GM12878 (cell line): ENCODE data around the gene SLC1A2. TPM values are rescaled to one million over a fixed set of nuclear protein-coding genes. Genes with fewer than 3 reads are reported as not detected.

ENCODE experiments used
- ATAC-seq: fragments of 200-7000 bp; cut with Tn5 transposase; 3 replicates; pipeline ENCODE4 v1.9.1; 2020; ENCODE audit warnings: mild to moderate bottlenecking, moderate library complexity
- BruUV-seq: library from RNA; stranded (reverse); fragments of 400-500 nt; replicated peaks from 2 replicates; lab custom pipeline; 2021; lab: Mats Ljungman, UMichigan
- CTCF ChIA-PET: fragments of 300-600 bp; sonication (Branson Sonifier 250); formaldehyde crosslinking; extraction: SDS; loops from one replicate; lab custom pipeline; 2021; ENCODE audit warnings: inconsistent platforms; lab: Yijun Ruan, JAX
- POLR2A ChIA-PET: fragments of 350-600 bp; formaldehyde crosslinking; extraction: SDS; loops from one replicate; lab custom pipeline; 2021; ENCODE audit warnings: inconsistent platforms; lab: Charles Lee
- RAD21 ChIA-PET: fragments of 300-600 bp; sonication (Branson Sonifier 250); formaldehyde crosslinking; loops from one replicate; lab custom pipeline; 2023; ENCODE audit warnings: antibody characterized with exemption; ENCODE audit not compliant: unreplicated experiment; lab: Charles Lee
- SMC1A ChIA-PET: fragments of 300-600 bp; sonication (Branson Sonifier 250); formaldehyde crosslinking; loops from one replicate; lab custom pipeline; 2023; ENCODE audit not compliant: unreplicated experiment, uncharacterized antibody; lab: Charles Lee
- DNase-seq: peaks from one replicate; pipeline ENCODE4 v3.0.0-alpha.2; 2011; ENCODE audit warnings: low read depth, low spot score
- FAIRE-seq: peaks from 3 replicates; lab custom pipeline; 2011; peaks lifted over from hg19 to GRCh38; lab: Jason Lieb, UNC
- H2AFZ ChIP-seq: 2 replicates; pipeline ENCODE4 v1.6.0; 2011; ENCODE audit warnings: low read depth, low read length, control low read depth; ENCODE audit not compliant: control insufficient read depth
- H3K27ac ChIP-seq: 2 replicates; pipeline ENCODE4 v1.5.1; 2011; ENCODE audit warnings: control low read depth; ENCODE audit not compliant: control insufficient read depth, insufficient read depth
- H3K27me3 ChIP-seq, 2 experiments: replicated peaks in 1 of 2; 2 replicates each; pipeline versions ENCODE4 v1.6.0 to v1.6.1; 2011; ENCODE audit warnings: low read length in 1 of 2; ENCODE audit not compliant: control insufficient read depth in 2 of 2, insufficient read depth in 2 of 2
- H3K36me3 ChIP-seq, 2 experiments: 2 replicates each; pipeline ENCODE4 v1.5.1; 2011; ENCODE audit warnings: low read length in 1 of 2; ENCODE audit not compliant: control insufficient read depth in 2 of 2, insufficient read depth in 2 of 2
- H3K4me1 ChIP-seq: 2 replicates; pipeline ENCODE4 v1.6.1; 2011; ENCODE audit warnings: mild to moderate bottlenecking, low read length, moderate library complexity, mixed read lengths; ENCODE audit not compliant: control insufficient read depth, insufficient read depth
- H3K4me2 ChIP-seq: 2 replicates; pipeline ENCODE4 v1.6.0; 2011; ENCODE audit warnings: control low read depth; ENCODE audit not compliant: control insufficient read depth, insufficient read depth
- H3K4me3 ChIP-seq: fragments of 200-600 bp; sonication (generic); 2 replicates; pipeline ENCODE4 v1.5.1; 2016
- H3K79me2 ChIP-seq: 2 replicates; pipeline ENCODE4 v1.6.0; 2011; ENCODE audit warnings: low read length; ENCODE audit not compliant: control insufficient read depth, insufficient read depth
- H3K9ac ChIP-seq: 2 replicates; pipeline ENCODE4 v1.8.0; 2011; ENCODE audit warnings: low read length, control low read depth, mixed read lengths; ENCODE audit not compliant: control insufficient read depth, insufficient read depth
- H3K9me3 ChIP-seq: replicated peaks from 3 replicates; pipeline ENCODE4 v1.5.1; 2011; ENCODE audit warnings: mild to moderate bottlenecking, low read length; ENCODE audit not compliant: control insufficient read depth, insufficient read depth
- H4K20me1 ChIP-seq: 2 replicates; pipeline ENCODE4 v1.6.0; 2011; ENCODE audit not compliant: control insufficient read depth, insufficient read depth
- CBX3 ChIP-seq: fragments of 200-600 bp; sonication (generic); IDR thresholded peaks from 2 replicates; pipeline ENCODE4 v1.6.1; 2016; ENCODE audit warnings: low read depth, borderline replicate concordance
- CREB1 ChIP-seq: IDR thresholded peaks from 2 replicates; pipeline ENCODE4 v1.6.1; 2012; ENCODE audit warnings: low read depth, mild to moderate bottlenecking, inconsistent platforms
- DPF2 ChIP-seq: fragments of 450-650 bp; IDR thresholded peaks from 2 replicates; pipeline ENCODE4 v1.6.1; 2017; ENCODE audit warnings: mild to moderate bottlenecking
- EP300 ChIP-seq, 2 experiments: fragments of 150-350 bp in 1 of 2; IDR thresholded peaks; 2 replicates each; pipeline ENCODE4 v1.6.1; 2011 to 2012; ENCODE audit warnings: low read depth in 2 of 2, low read length in 2 of 2, borderline replicate concordance in 1 of 2, improper control_type of control experiment in 1 of 2, inconsistent platforms in 1 of 2; ENCODE audit not compliant: control insufficient read depth in 1 of 2
- HDGF ChIP-seq: fragments of 450-650 bp; IDR thresholded peaks from 2 replicates; pipeline ENCODE4 v1.6.1; 2016; ENCODE audit warnings: antibody characterized with exemption
- KLF5 ChIP-seq: fragments of 450-650 bp; IDR thresholded peaks from 2 replicates; pipeline ENCODE4 v1.6.1; 2014; ENCODE audit warnings: mild to moderate bottlenecking; ENCODE audit not compliant: partially characterized antibody
- MXI1 ChIP-seq: fragments of 150-350 bp; IDR thresholded peaks from 2 replicates; pipeline ENCODE4 v1.6.1; 2011; ENCODE audit warnings: low read depth, mild to moderate bottlenecking, inconsistent platforms, low read length, improper control_type of control experiment
- NBN ChIP-seq: fragments of 450-650 bp; IDR thresholded peaks from 2 replicates; pipeline ENCODE4 v1.6.1; 2016
- NFXL1 ChIP-seq: fragments of 450-650 bp; IDR thresholded peaks from 2 replicates; pipeline ENCODE4 v1.6.1; 2017; ENCODE audit warnings: antibody characterized with exemption, mild to moderate bottlenecking, borderline replicate concordance
- NRF1 ChIP-seq: conservative IDR thresholded peaks from 2 replicates; pipeline ENCODE4 v1.6.1; 2011; ENCODE audit warnings: mild to moderate bottlenecking, low read depth, low read length, improper control_type of control experiment
- POLR2A ChIP-seq: IDR thresholded peaks from 2 replicates; pipeline ENCODE4 v1.6.1; 2011; ENCODE audit warnings: low read depth, mild to moderate bottlenecking, low read length
- RAD21 ChIP-seq: IDR thresholded peaks from 2 replicates; pipeline ENCODE4 v1.6.1; 2011; ENCODE audit warnings: mild to moderate bottlenecking, low read depth, low read length, moderate library complexity; ENCODE audit not compliant: insufficient read depth
- SIN3A ChIP-seq: IDR thresholded peaks from 2 replicates; pipeline ENCODE4 v1.6.1; 2012; ENCODE audit warnings: low read depth, low read length, improper control_type of control experiment
- SMARCA5 ChIP-seq: fragments of 450-650 bp; IDR thresholded peaks from 2 replicates; pipeline ENCODE4 v1.6.1; 2017; ENCODE audit warnings: mild to moderate bottlenecking
- STAT3 ChIP-seq: IDR thresholded peaks from 2 replicates; pipeline ENCODE4 v1.6.1; 2011; ENCODE audit warnings: low read depth, low read length, improper control_type of control experiment
- SUZ12 ChIP-seq: fragments of 200-600 bp; sonication (generic); IDR thresholded peaks from one replicate; pipeline ENCODE4 v1.6.1; 2018; ENCODE audit warnings: antibody characterized with exemption, mild to moderate bottlenecking; ENCODE audit not compliant: unreplicated experiment
- TBL1XR1 ChIP-seq: IDR thresholded peaks from 2 replicates; pipeline ENCODE4 v1.6.1; 2012; ENCODE audit warnings: low read depth, low read length, improper control_type of control experiment
- TCF3 ChIP-seq: IDR thresholded peaks from 2 replicates; pipeline ENCODE4 v1.6.1; 2012; ENCODE audit warnings: low read depth, mild to moderate bottlenecking, low read length, borderline replicate concordance; ENCODE audit not compliant: insufficient read depth
- WGBS: methylation state at CpG from one replicate; pipeline ENCODE4 v1.1.6; 2016; ENCODE audit warnings: low lambda C conversion rate; ENCODE audit not compliant: insufficient replicate concordance, insufficient coverage; ENCODE audit errors: missing lambda C conversion rate; 5-methylcytosine and 5-hydroxymethylcytosine counted together
- in situ Hi-C: fragments of 300-500 bp; cut with MboI; formaldehyde crosslinking; loops from 9 replicates; pipeline ENCODE4 v1.14.3; 2018; ENCODE audit warnings: mixed read lengths
- intact Hi-C: fragments of 100-400 bp; cut with micrococcal nuclease; formaldehyde crosslinking; loops from one replicate; pipeline ENCODE4 v1.14.2; 2022; ENCODE audit not compliant: unreplicated experiment
- polyA plus RNA-seq, 11 experiments: library from polyadenylated mRNA; depleted of rRNA in 4 of 11; unstranded in 6 of 11; stranded (reverse) in 5 of 11; fragments of >200 nt; fragmentation: Nextera tagmentation in 4 of 11; fragmentation: Illumina TruSeq in 1 of 11; extraction: Ambion mirVana in 4 of 11; extraction: Trizol in 1 of 11; gene quantifications; 1 replicate in 1 of 11; 2 replicates in 10 of 11; pipeline versions ENCODE4 v1.2.1 to v1.2.3, GENCODE V29; 2011 to 2016; ENCODE audit warnings: inconsistent platforms in 2 of 11, missing spikeins in 2 of 11, low read depth in 1 of 11
- total RNA-seq, 4 experiments: library from RNA; depleted of rRNA in 3 of 4; stranded (reverse); fragments of >200 nt in 3 of 4; fragmentation: Illumina TruSeq in 1 of 4; extraction: Trizol in 1 of 4; gene quantifications; 2 replicates each; pipeline versions ENCODE4 v1.2.1 to v1.2.3, GENCODE V29; 2013 to 2021
- TF ChIP-seq, protein P1 (sequence below): IDR thresholded peaks from 2 replicates; pipeline ENCODE4 v1.6.1; 2012; ENCODE audit warnings: mild to moderate bottlenecking, low read depth, low read length

Gene SLC1A2
- total and polyA plus RNA-seq, 10 of the 15 experiments (the other 5 are each of a cell fraction or from before 2014, with no cell fraction given), result 0.01 to 0.84 (median 0.22) TPM; not detected in 1

- DNase-seq (peak; percentile 71), FAIRE-seq (peak; percentile 87)
- H3K4me1 ChIP-seq, result peaks cover 30% of the 10 kb centered on the region
- TF ChIP-seq CREB1 (peak; percentile 71), SIN3A (no peak), EP300 (IDR thresholded peaks at IDR 0.05; ENCODE audit: borderline replicate concordance in 1 of 2, control insufficient read depth in 1 of 2, low read depth in 2 of 2, low read length in 2 of 2) (peak; percentile 85; a peak in 3 of 4 replicates), SMARCA5 (no peak), STAT3 (no peak), KLF5 (no peak), NBN (peak; percentile 66; the same call in 1 of the 2 replicates), DPF2 (peak; percentile 97), CBX3 (no peak), SUZ12 (no peak), HDGF (no peak), TBL1XR1 (peak; percentile 80), RAD21 (0 out of 2 replicates have a peak, but pooled peaks have one; percentile 2), POLR2A (no peak), MXI1 (no peak), NRF1 (no peak), NFXL1 (no peak), TCF3 (no peak)
- TF ChIP-seq, protein P1, sequence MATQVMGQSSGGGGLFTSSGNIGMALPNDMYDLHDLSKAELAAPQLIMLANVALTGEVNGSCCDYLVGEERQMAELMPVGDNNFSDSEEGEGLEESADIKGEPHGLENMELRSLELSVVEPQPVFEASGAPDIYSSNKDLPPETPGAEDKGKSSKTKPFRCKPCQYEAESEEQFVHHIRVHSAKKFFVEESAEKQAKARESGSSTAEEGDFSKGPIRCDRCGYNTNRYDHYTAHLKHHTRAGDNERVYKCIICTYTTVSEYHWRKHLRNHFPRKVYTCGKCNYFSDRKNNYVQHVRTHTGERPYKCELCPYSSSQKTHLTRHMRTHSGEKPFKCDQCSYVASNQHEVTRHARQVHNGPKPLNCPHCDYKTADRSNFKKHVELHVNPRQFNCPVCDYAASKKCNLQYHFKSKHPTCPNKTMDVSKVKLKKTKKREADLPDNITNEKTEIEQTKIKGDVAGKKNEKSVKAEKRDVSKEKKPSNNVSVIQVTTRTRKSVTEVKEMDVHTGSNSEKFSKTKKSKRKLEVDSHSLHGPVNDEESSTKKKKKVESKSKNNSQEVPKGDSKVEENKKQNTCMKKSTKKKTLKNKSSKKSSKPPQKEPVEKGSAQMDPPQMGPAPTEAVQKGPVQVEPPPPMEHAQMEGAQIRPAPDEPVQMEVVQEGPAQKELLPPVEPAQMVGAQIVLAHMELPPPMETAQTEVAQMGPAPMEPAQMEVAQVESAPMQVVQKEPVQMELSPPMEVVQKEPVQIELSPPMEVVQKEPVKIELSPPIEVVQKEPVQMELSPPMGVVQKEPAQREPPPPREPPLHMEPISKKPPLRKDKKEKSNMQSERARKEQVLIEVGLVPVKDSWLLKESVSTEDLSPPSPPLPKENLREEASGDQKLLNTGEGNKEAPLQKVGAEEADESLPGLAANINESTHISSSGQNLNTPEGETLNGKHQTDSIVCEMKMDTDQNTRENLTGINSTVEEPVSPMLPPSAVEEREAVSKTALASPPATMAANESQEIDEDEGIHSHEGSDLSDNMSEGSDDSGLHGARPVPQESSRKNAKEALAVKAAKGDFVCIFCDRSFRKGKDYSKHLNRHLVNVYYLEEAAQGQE, result no peak
Observed at GRCh38 chr11:35313066-35313759, 106.1 kb downstream of the SLC1A2 start.

More at GRCh38 chr11:35313066-35313759, 106.1 kb downstream of the SLC1A2 start:
- H3K4me3 ChIP-seq, result 0 out of 2 replicates have a peak overlapping the region, but pooled peaks have one; percentile 24
- no peaks in the 10 kb centered on the region for H3K9me3 ChIP-seq
- intact Hi-C loops (loop anchor here (2.0 kb wide), 1 partner anchor 78 kb away; no protein-coding TSS in a partner anchor), in situ Hi-C loops (no loop called here)
- WGBS, result 8% methylated on average over 7 of the region's 7 CpGs
- ChIA-PET POLR2A (interaction anchor here (1.0 to 1.4 kb wide), 4 partner anchors 17 to 34 kb away, joined by 3 to 4 read pairs (median 4); no protein-coding TSS in a partner anchor), RAD21 (interaction anchor here (0.7 to 5.0 kb wide), 18 partner anchors 9 to 313 kb away, joined by 3 to 36 read pairs (median 4); no protein-coding TSS in a partner anchor), CTCF (interaction anchor here (0.9 to 4.7 kb wide), 8 partner anchors 8 to 388 kb away, joined by 3 to 27 read pairs (median 3); no protein-coding TSS in a partner anchor), SMC1A (interaction anchor here (0.7 to 2.8 kb wide), 20 partner anchors 9 to 319 kb away, joined by 3 to 24 read pairs (median 4); no protein-coding TSS in a partner anchor)
- no TSS peak for BruUV-seq
- no peaks in the 10 kb centered on the region for H4K20me1 ChIP-seq
- no peaks in the 10 kb centered on the region for H3K79me2 ChIP-seq
- no peaks in the 10 kb centered on the region for H3K36me3 ChIP-seq
- ATAC-seq, result peak; percentile 95
- peak overlapping the region; percentile 17; the same call in 1 of the 2 replicates for H3K9ac ChIP-seq
- peak overlapping the region; percentile 78 for H3K4me2 ChIP-seq
- peak overlapping the region; percentile 44 for H2AFZ ChIP-seq
- H3K27me3 ChIP-seq, result no peaks in the 10 kb centered on the region
- peak overlapping the region; percentile 76 for H3K27ac ChIP-seq
